Jurkat, Clone E6-1 (cell line): ENCODE results near the gene UST.
A peak's percentile ranks its signal among the peaks of the same experiment; 100 is the strongest.

Experiments
- DNase-seq: peaks from one replicate; pipeline ENCODE4 v3.0.0-alpha.2; 2011; ENCODE audit warnings: low read depth, low spot score
- H3K4me3 ChIP-seq: 2 replicates; pipeline ENCODE4 v1.5.1; 2011; ENCODE audit warnings: mild to moderate bottlenecking, low read length, control low read depth, moderate library complexity

UST gene

GRCh38 chr6:149055195-149055899 is 308.5 kb downstream of the UST start:
- no peak for DNase-seq
- H3K4me3 ChIP-seq, result no peak overlapping the region

GRCh38 chr6:149056777-149057463 is 310.1 kb downstream of the UST start:
- no peak for DNase-seq
- no peak overlapping the region for H3K4me3 ChIP-seq

- no peak for DNase-seq
Observed at GRCh38 chr6:149057464-149057840, 310.6 kb downstream of the UST start.

GRCh38 chr6:149059557-149059956 is 312.7 kb downstream of the UST start:
- no peak for DNase-seq
- no peak overlapping the region for H3K4me3 ChIP-seq

More at GRCh38 chr6:149057464-149057840, 310.6 kb downstream of the UST start:
- H3K4me3 ChIP-seq, result no peak overlapping the region

GRCh38 chr6:149060300-149060984 is 313.6 kb downstream of the UST start:
- H3K4me3 ChIP-seq, result peak overlapping the region; percentile 20
- peak; percentile 52 for DNase-seq

GRCh38 chr6:149060985-149061760 is 314.3 kb downstream of the UST start:
- no peak for DNase-seq

GRCh38 chr6:149061930-149062329 is 315.1 kb downstream of the UST start:
- DNase-seq, result no peak
- H3K4me3 ChIP-seq, result no peak overlapping the region

More at GRCh38 chr6:149060985-149061760, 314.3 kb downstream of the UST start:
- H3K4me3 ChIP-seq, result peak overlapping the region; percentile 20

GRCh38 chr6:149062653-149063348 is 316.0 kb downstream of the UST start:
- DNase-seq, result no peak
- H3K4me3 ChIP-seq, result no peak overlapping the region

- no peak for DNase-seq
- H3K4me3 ChIP-seq, result no peak overlapping the region
Observed at GRCh38 chr6:149063468-149063867, 316.6 kb downstream of the UST start.

GRCh38 chr6:149064001-149064659 is 317.3 kb downstream of the UST start:
- no peak for DNase-seq
- H3K4me3 ChIP-seq, result no peak overlapping the region

- no peak overlapping the region for H3K4me3 ChIP-seq
- DNase-seq, result no peak
Observed at GRCh38 chr6:149064660-149065015, 317.8 kb downstream of the UST start.

- no peak for DNase-seq
- no peak overlapping the region for H3K4me3 ChIP-seq
Observed at GRCh38 chr6:149065121-149065520, 318.3 kb downstream of the UST start.

GRCh38 chr6:149065658-149066556 is 319.1 kb downstream of the UST start:
- peak overlapping the region; percentile 11; the same call in 1 of the 2 replicates for H3K4me3 ChIP-seq
- peak; percentile 88 for DNase-seq

- H3K4me3 ChIP-seq, result no peak overlapping the region
- no peak for DNase-seq
Observed at GRCh38 chr6:149071997-149072396, 325.2 kb downstream of the UST start.

- DNase-seq, result no peak
- H3K4me3 ChIP-seq, result no peak overlapping the region
Observed at GRCh38 chr6:149074832-149075258, 328.0 kb downstream of the UST start.

GRCh38 chr6:149075616-149076354 is 329.0 kb downstream of the UST start:
- H3K4me3 ChIP-seq, result no peak overlapping the region
- DNase-seq, result no peak

GRCh38 chr6:149076355-149076734 is 329.5 kb downstream of the UST start:
- no peak overlapping the region for H3K4me3 ChIP-seq
- no peak for DNase-seq
